IMR-90 (cell line): ENCODE results near the gene ANXA4. TPM values are rescaled to one million over a fixed set of nuclear protein-coding genes. Genes with fewer than 3 reads are reported as not detected.

ENCODE experiments used
- ATAC-seq: fragments of 200-7000 bp; cut with Tn5 transposase; 2 replicates; pipeline ENCODE4 v1.9.1; 2020; ENCODE audit warnings: low read depth, mild to moderate bottlenecking, moderate library complexity
- BruUV-seq: library from RNA; stranded (reverse); fragments of 400-500 nt; replicated peaks from 2 replicates; lab custom pipeline; 2021; lab: Mats Ljungman, UMichigan
- CTCF ChIA-PET: fragments of 300-600 bp; formaldehyde crosslinking; extraction: SDS; loops from one replicate; lab custom pipeline; 2021; ENCODE audit warnings: antibody characterized with exemption; lab: Yijun Ruan, JAX
- POLR2A ChIA-PET: fragments of 300-600 bp; sonication (Branson Sonifier 250); formaldehyde crosslinking; loops from one replicate; lab custom pipeline; 2022; ENCODE audit warnings: antibody characterized with exemption; ENCODE audit not compliant: unreplicated experiment; lab: Charles Lee
- DNase-seq: peaks from one replicate; pipeline ENCODE4 v3.0.0; 2013
- H2AFZ ChIP-seq: replicated peaks from 2 replicates; pipeline ENCODE3; 2013; ENCODE audit warnings: low read length, mild to moderate bottlenecking; ENCODE audit not compliant: poor library complexity
- H2AK5ac ChIP-seq: 2 replicates; pipeline ENCODE4 v1.6.1; 2013; ENCODE audit warnings: low read depth, low read length, inconsistent platforms
- H2AK9ac ChIP-seq: replicated peaks from 2 replicates; pipeline ENCODE3; 2013; ENCODE audit warnings: mild to moderate bottlenecking, low read depth, low read length, moderate library complexity; ENCODE audit not compliant: poor library complexity
- H2BK120ac ChIP-seq: 2 replicates; pipeline ENCODE4 v1.6.1; 2013; ENCODE audit warnings: low read depth, low read length, inconsistent platforms
- H2BK15ac ChIP-seq: 3 replicates; pipeline ENCODE4 v1.6.1; 2013; ENCODE audit warnings: low read depth, low read length, inconsistent platforms
- H2BK20ac ChIP-seq: 2 replicates; pipeline ENCODE4 v1.6.1; 2013; ENCODE audit warnings: low read depth, mild to moderate bottlenecking, inconsistent platforms, low read length, moderate library complexity
- H2BK5ac ChIP-seq: 2 replicates; pipeline ENCODE4 v1.6.1; 2013; ENCODE audit warnings: mild to moderate bottlenecking, low read depth, low read length, inconsistent platforms; ENCODE audit not compliant: poor library complexity, severe bottlenecking
- H3K14ac ChIP-seq: replicated peaks from 2 replicates; pipeline ENCODE4 v1.6.1; 2013; ENCODE audit warnings: low read depth, low read length, inconsistent platforms
- H3K18ac ChIP-seq: 2 replicates; pipeline ENCODE4 v1.6.1; 2013; ENCODE audit warnings: low read depth, low read length, control low read depth
- H3K23ac ChIP-seq: 2 replicates; pipeline ENCODE4 v1.6.1; 2013; ENCODE audit warnings: low read depth, low read length, inconsistent platforms
- H3K27ac ChIP-seq: 2 replicates; pipeline ENCODE4 v1.5.1; 2013; ENCODE audit warnings: mild to moderate bottlenecking, control low read depth, low read length; ENCODE audit not compliant: insufficient read depth
- H3K27me3 ChIP-seq: 2 replicates; pipeline ENCODE4 v1.6.1; 2013; ENCODE audit warnings: low read length; ENCODE audit not compliant: control insufficient read depth, insufficient read depth
- H3K36me3 ChIP-seq: 2 replicates; pipeline ENCODE4 v1.6.1; 2013; ENCODE audit warnings: low read length, mixed read lengths; ENCODE audit not compliant: control insufficient read depth, insufficient read depth
- H3K4ac ChIP-seq: 2 replicates; pipeline ENCODE4 v1.6.1; 2013; ENCODE audit warnings: low read depth, low read length, inconsistent platforms
- H3K4me1 ChIP-seq: 2 replicates; pipeline ENCODE4 v1.6.1; 2013; ENCODE audit warnings: low read length, mixed read lengths; ENCODE audit not compliant: control insufficient read depth, insufficient read depth
- H3K4me2 ChIP-seq: 2 replicates; pipeline ENCODE4 v1.6.1; 2013; ENCODE audit warnings: low read depth, mild to moderate bottlenecking, control low read depth, low read length, moderate library complexity
- H3K4me3 ChIP-seq: 2 replicates; pipeline ENCODE4 v1.5.1; 2013; ENCODE audit warnings: low read depth, mild to moderate bottlenecking, control low read depth, low read length, moderate library complexity; ENCODE audit not compliant: insufficient read depth
- H3K56ac ChIP-seq: 2 replicates; pipeline ENCODE4 v1.6.1; 2013; ENCODE audit warnings: low read length, inconsistent platforms; ENCODE audit not compliant: insufficient read depth; ENCODE audit errors: extremely low read depth
- H3K79me1 ChIP-seq, 2 experiments: 2 replicates each; pipeline ENCODE4 v1.6.1; 2013; ENCODE audit warnings: low read length in 2 of 2, inconsistent platforms in 1 of 2, low read depth in 1 of 2
- H3K9ac ChIP-seq: 2 replicates; pipeline ENCODE4 v1.6.1; 2013; ENCODE audit warnings: low read depth, low read length, control low read depth
- H3K9me1 ChIP-seq: 2 replicates; pipeline ENCODE4 v1.6.1; 2013; ENCODE audit warnings: low read length, inconsistent platforms; ENCODE audit not compliant: insufficient read depth
- H3K9me3 ChIP-seq: 2 replicates; pipeline ENCODE4 v1.6.1; 2013; ENCODE audit warnings: low read length; ENCODE audit not compliant: control insufficient read depth, insufficient read depth
- H4K20me1 ChIP-seq: 2 replicates; pipeline ENCODE4 v1.6.1; 2013; ENCODE audit warnings: low read length, inconsistent platforms; ENCODE audit not compliant: insufficient read depth
- H4K5ac ChIP-seq: 2 replicates; pipeline ENCODE4 v1.6.1; 2013; ENCODE audit warnings: mild to moderate bottlenecking, low read depth, low read length, control low read depth
- H4K8ac ChIP-seq, 2 experiments: 2 replicates each; pipeline ENCODE4 v1.6.1; 2013; ENCODE audit warnings: low read depth in 2 of 2, low read length in 2 of 2, control low read depth in 1 of 2, inconsistent platforms in 1 of 2
- H4K91ac ChIP-seq: 2 replicates; pipeline ENCODE4 v1.6.1; 2013; ENCODE audit warnings: low read depth, low read length, inconsistent platforms; ENCODE audit not compliant: insufficient read depth
- CHD1 ChIP-seq: IDR thresholded peaks from 2 replicates; pipeline ENCODE4 v1.6.1; 2012; ENCODE audit warnings: low read depth, low read length, improper control_type of control experiment
- WGBS, 2 experiments: methylation state at CpG; one replicate each; pipeline versions ENCODE4 v1.1.5 to v1.1.7; 2013; ENCODE audit warnings: missing lambda C conversion rate in 2 of 2; ENCODE audit not compliant: insufficient read length in 1 of 2; ENCODE audit errors: extremely low coverage in 2 of 2; 5-methylcytosine and 5-hydroxymethylcytosine counted together
- dilution Hi-C: fragments of 300-500 bp; cut with HindIII; formaldehyde crosslinking; loops from one replicate; pipeline ENCODE4 v1.14.3; 2018; ENCODE audit warnings: low sequenced_read_pairs; ENCODE audit not compliant: unreplicated experiment
- in situ Hi-C: fragments of 300-500 bp; cut with MboI; formaldehyde crosslinking; loops from 3 replicates; pipeline ENCODE4 v1.14.3; 2019; ENCODE audit warnings: low sequenced_read_pairs, inconsistent platforms, mixed read lengths
- intact Hi-C: fragments of 100-400 bp; cut with micrococcal nuclease; formaldehyde crosslinking; loops from 2 replicates; pipeline ENCODE4 v1.10.0; 2022
- polyA plus RNA-seq, 3 experiments: library from polyadenylated mRNA; depleted of rRNA; stranded (reverse); fragments of >200 nt; gene quantifications; 2 replicates each; pipeline ENCODE4 v1.2.3, GENCODE V29; 2012; ENCODE audit warnings: low replicate concordance in 1 of 3
- total RNA-seq: library from RNA; depleted of rRNA; stranded (reverse); fragments of >200 nt; gene quantifications from 2 replicates; pipeline ENCODE4 v1.2.3, GENCODE V29; 2012

Gene ANXA4
- total and polyA plus RNA-seq, 2 of the 4 experiments (the other 2 are of a cell fraction), result 22.2 to 72.0 TPM

DNA sequence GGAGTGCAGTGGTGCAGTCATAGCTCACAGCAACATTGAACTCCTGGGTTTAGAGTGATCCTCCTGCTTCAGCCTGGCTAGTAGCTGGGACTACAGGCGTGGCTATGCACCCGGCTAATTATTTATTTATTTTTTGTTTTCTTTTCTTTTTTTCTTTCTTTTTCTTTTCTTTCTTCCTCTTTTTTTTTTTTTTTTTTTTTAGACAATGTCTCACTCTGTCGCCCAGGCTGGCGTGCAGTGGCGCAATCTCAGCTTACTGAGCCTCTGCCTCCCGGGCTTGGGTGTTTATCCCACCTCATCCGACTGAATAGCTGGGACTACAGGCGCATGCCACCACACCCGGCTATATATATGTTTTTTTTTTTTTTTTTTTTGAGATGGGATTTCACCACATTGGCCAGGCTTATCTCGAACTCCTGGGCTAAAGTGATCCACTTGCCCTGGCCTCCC, 1.4 kb upstream of the ANXA4 start:
- no peak overlapping the region for H3K56ac ChIP-seq
- in situ Hi-C loops (loop anchor here (25.0 kb wide), 1 partner anchor 322 kb away; no protein-coding TSS in a partner anchor), intact Hi-C loops (loop anchor here (5.0 kb wide), 2 partner anchors 57 to 77 kb away; no protein-coding TSS in a partner anchor), dilution Hi-C loops (no loop called here)
- 0 out of 2 replicates have a peak, but pooled peaks cover 4% of the 10 kb centered on the region for H4K20me1 ChIP-seq
- no peak overlapping the region for H2BK120ac ChIP-seq
- H3K4ac ChIP-seq, result 0 out of 2 replicates have a peak overlapping the region, but pooled peaks have one; percentile 21
- no peak overlapping the region for H2BK20ac ChIP-seq
- H3K9me3 ChIP-seq, result no peaks in the 10 kb centered on the region
- H3K36me3 ChIP-seq, result no peaks in the 10 kb centered on the region
- H2BK5ac ChIP-seq, result no peak overlapping the region
- peaks cover 2% of the 10 kb centered on the region for H3K4me1 ChIP-seq
- 0 out of 2 replicates have a peak overlapping the region, but pooled peaks have one; percentile 41 for H3K27ac ChIP-seq
- WGBS, 2 experiments, result no CpG with 5 or more reads among the region's 10 CpGs
- TF ChIP-seq CHD1, result no peak
- H2BK15ac ChIP-seq, result no peak overlapping the region
- ATAC-seq (no peak), DNase-seq (no peak)
- peak overlapping the region; percentile 63 to 70; a peak in 2 of 4 replicates for H4K8ac ChIP-seq
- no peak overlapping the region for H4K91ac ChIP-seq
- ChIA-PET CTCF (interaction anchor here (3.0 kb wide), 1 partner anchor 16 kb away, joined by 14 read pairs; no protein-coding TSS in a partner anchor), POLR2A (no interaction called here)
- peak overlapping the region; percentile 71 for H2AFZ ChIP-seq
- H4K5ac ChIP-seq, result no peak overlapping the region; the same call in 1 of the 2 replicates
- no peak overlapping the region for H3K23ac ChIP-seq
- H3K4me2 ChIP-seq, result no peak overlapping the region; the same call in 1 of the 2 replicates
- H3K4me3 ChIP-seq, result no peak overlapping the region
- peaks cover 22 to 33% of the 10 kb centered on the region in 2 experiments; a peak in 3 of 4 replicates for H3K79me1 ChIP-seq
- no peak overlapping the region; the same call in 1 of the 2 replicates for H3K14ac ChIP-seq
- H2AK9ac ChIP-seq, result no peak overlapping the region
- no TSS peak for BruUV-seq
- H2AK5ac ChIP-seq, result no peak overlapping the region; the same call in 1 of the 2 replicates
- H3K18ac ChIP-seq, result no peak overlapping the region
- no peaks in the 10 kb centered on the region for H3K27me3 ChIP-seq
- H3K9me1 ChIP-seq, result peaks cover 8% of the 10 kb centered on the region; the same call in 1 of the 2 replicates
- no peak overlapping the region for H3K9ac ChIP-seq
